GM20431 (cell line): ENCODE results near the gene RTN4.

Experiments used
- in situ Hi-C: fragments of 300-500 bp; cut with MseI, MboI; formaldehyde crosslinking; loops from one replicate; pipeline ENCODE4 v1.15.0; 2020; ENCODE audit warnings: low sequenced_read_pairs; ENCODE audit not compliant: unreplicated experiment

The RTN4 gene

DNA sequence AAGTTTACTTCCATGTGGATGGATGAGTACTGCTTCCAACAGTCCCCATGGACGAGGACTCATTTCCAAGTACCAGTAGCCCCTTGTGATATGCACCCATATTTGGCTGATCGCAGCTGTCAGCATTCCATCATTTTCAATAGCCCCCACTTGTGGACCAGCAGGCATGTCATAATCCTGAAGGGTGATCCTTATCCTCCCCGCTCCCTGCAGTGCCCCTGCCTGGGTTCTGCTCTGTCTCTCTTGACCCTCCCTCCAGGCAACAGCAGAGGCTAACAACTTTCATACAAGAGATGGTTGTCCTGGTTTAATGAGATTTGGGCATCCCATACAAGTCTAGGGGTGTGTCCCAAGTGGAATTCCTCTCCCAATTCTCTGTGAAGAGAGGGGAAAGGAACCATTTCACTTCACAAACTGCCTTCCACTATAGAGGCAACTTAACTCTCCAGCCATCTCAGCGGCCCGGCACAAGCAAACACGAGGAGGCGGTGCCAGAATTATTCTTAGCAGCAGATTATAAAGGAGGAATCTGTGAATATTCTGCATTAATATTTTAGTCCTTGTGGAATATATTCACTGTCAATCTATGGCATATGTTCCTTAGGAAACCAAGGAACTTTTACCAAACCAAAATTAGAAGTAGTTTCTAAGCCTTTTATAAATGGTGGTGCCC, 110.7 kb downstream of the RTN4 start:
- in situ Hi-C loops = no loop called here

DNA sequence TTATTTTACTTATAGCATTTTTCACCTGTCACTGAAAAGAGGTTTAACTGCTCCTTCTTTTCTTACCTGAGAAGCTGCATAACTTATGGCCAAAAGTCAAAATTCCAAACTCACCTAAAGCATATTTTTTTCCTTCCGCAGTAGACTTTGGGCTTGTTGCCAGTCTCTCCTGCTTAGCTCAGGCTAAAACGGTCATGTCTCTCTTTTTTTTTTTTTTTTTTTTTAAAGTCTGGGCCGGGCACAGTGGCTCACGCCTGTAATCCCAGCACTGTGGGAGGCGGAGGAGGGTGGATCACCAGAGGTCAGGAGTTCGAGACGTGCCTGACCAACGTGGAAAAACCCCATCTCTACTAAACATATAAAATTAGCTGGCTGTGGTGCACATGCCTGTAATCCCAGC, 113.5 kb downstream of the RTN4 start:
- in situ Hi-C loops = no loop called here

DNA sequence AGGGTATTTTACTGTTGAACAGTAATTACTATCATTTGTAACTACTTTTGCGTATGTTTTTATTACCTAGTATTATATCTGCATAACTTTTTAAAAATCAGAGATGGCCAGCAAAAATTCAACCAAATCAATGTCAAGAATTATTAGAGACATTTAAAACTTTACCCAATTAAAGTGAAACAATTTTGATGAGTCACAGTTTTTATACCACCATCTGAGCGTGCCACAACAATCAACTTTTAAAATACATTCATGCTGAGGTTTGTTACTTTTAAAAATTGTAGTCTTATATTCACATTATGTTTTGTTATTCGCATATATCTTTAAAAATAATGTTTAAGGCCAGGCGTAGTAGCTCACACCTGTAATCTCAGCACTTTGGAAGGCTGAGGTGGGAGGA, 114.9 kb downstream of the RTN4 start:
- in situ Hi-C loops = no loop called here

DNA sequence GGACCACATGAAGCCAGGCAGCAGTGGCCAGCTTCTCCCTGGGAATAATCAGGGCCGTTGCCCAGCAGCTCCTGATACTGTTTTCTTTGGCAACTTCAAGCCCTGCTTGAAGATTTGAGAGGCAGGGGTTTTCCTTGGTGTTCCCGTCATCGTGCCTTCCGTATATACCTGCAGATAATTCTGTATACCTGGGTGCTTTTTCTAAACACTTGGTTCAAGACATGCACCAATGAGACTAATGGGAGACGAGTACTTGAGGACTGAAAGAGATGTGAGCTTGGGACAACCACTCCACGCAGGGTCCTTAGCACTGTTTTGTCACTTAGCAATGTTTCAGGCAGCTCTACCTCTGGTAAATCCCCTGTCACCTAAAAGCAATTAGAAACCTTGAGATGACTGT, 118.8 kb downstream of the RTN4 start:
- in situ Hi-C loops = no loop called here

DNA sequence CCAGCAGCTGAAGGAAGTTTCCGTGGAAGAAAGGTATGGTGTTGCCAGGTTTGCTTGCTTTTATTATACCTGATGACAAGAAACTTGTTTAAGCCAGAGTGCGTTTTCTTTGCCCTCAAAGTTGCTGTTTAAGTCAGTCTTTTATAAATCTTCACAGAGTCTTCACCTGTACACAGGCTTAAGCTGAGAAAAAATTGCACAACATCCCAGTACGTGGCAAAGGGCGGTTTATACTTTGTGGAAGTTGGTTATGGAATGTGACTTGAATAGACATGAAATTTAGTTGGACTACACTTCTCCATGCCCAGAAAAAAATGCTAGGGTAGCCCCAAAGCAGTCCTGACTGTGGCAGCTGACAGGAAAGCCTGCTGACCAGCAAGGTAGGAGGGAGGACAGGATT, 121.5 kb downstream of the RTN4 start:
- in situ Hi-C loops = no loop called here

DNA sequence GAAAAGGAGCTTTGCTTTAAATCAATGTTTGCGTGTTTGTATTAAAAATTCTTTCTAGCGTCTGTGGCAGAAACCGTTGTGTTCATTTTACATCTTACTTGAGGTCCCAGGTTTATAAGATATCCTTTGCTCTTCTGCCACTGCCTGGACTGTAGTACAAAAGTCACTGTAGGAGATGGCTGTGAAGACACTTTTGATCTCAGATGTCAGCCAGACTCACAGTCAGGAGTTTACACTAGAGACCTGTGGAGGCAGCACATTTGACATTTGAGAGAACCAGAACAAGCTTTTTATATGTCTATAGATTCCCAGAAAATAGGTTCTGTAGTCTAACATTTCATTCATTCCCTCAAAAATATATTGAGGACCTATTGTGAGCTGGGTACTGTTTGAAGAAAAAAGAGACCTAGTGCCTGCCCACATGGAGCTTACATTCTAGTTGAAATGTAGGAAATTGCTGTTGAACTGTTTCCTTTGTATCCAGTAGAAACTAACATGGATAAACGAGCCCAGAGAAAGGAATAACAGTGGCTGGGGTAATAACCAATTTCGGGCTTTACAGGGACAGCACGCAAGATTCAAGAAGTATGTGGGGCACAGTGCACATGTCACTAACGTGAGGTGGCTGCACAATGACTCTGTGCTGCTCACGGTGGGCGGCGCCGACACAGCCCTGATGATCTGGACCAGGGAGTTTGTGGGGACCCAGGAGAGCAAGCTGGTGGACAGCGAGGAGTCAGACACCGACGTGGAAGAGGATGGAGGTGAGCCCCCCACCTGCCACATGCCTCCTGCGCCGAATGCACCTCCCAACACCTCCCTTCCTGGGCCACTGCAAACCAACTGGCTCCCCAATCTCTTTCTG, 122.3 kb downstream of the RTN4 start:
- in situ Hi-C loops = no loop called here

DNA sequence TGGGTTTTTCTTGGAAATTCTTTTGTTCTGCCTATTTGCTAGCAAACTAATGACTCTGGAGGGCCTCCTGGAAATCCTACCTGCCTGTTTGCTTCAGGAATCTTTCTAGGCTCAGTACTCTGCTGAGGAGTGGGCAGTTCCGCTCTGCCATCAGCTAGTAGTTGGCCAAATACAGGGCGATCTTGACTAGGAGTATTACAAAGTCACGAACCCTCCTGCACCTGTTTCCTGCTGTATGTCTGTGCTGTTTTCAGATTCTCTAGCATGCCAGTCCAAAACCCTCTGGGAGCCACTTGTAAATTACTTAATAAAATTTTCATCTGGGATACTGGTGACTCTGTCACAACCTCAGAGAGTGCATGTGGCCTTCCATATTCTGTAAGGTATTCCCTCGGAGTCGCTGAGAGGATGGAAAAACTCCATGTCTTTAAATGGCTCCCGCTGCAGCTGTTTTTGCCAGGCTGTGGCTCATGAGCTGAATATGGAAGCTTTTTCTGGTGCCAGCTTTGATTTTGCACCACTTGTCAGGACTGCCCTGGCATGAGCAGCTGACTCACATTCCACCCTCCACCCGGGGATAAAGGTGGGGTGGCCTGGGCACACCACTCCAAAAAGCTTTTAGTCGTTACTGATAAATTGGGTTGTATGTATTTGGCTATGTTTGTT, 123.0 kb downstream of the RTN4 start:
- in situ Hi-C loops = no loop called here

DNA sequence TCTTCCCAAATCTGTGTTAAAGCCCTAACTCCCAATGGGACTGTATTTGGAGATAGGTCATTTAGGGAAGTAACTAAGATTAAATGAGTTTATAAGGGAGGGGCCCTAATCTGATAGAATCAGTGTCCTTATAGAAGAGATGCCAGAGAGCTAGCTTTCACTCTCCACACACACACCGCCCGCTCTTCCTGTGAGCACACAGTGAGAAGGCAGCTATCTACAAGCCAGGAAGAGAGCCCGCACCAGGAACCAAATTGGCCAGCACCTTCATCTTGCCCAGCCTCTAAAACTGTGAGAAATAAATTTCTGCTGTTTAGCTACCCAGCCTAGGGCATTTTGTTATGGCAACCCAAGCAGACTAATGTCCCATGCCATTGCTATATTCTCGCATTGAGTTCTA, 125.2 kb downstream of the RTN4 start:
- in situ Hi-C loops = no loop called here

DNA sequence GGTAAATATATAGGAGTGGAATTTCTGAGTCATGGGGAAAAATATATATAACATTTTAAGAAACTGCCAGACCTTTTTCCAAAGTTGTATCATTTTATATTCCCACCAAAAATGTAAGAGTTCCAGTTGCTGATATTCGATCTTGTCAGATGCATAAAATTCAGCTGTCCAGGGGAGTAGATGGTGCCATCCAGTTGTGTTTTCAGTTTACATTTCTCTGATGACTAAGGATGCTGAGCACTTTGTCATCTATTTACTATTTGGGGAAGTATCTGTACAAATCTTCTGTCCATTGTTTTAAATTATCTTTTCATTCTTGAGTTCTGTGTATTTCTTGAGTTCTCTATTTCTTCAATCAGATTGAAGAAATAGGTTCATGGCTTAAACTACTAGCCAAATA, 126.1 kb downstream of the RTN4 start:
- in situ Hi-C loops = no loop called here
